Endothelial cell of umbilical vein (primary cell): ENCODE results near the gene PLPPR2. TPM values are rescaled to one million over a fixed set of nuclear protein-coding genes. Genes with fewer than 3 reads are reported as not detected.

Experiments
- BruUV-seq: library from RNA; stranded (reverse); fragments of 400-500 nt; replicated peaks from 2 replicates; lab custom pipeline; 2021; lab: Mats Ljungman, UMichigan
- CTCF ChIA-PET: fragments of 300-600, 350-600 bp; sonication (Branson Sonifier 250); formaldehyde crosslinking; loops from one replicate; lab custom pipeline; 2021; ENCODE audit warnings: antibody characterized with exemption, inconsistent platforms; lab: Charles Lee
- POLR2A ChIA-PET: fragments of 300-600, 350-600 bp; sonication (Branson Sonifier 250); formaldehyde crosslinking; loops from one replicate; lab custom pipeline; 2021; ENCODE audit warnings: antibody characterized with exemption, inconsistent platforms; lab: Charles Lee
- DNase-seq: peaks from one replicate; pipeline ENCODE4 v3.0.0-alpha.2; 2011; ENCODE audit warnings: low read depth, low spot score
- FAIRE-seq: peaks from 2 replicates; lab custom pipeline; 2011; peaks lifted over from hg19 to GRCh38; lab: Jason Lieb, UNC
- H2AFZ ChIP-seq: 2 replicates; pipeline ENCODE4 v1.6.0; 2012; ENCODE audit warnings: low read depth, low read length, control low read depth, inconsistent platforms
- H3K27ac ChIP-seq: 2 replicates; pipeline ENCODE4 v1.5.1; 2011; ENCODE audit warnings: low read depth, mild to moderate bottlenecking, control low read depth, low read length, moderate library complexity; ENCODE audit not compliant: insufficient read depth
- H3K27me3 ChIP-seq, 2 experiments: 2 replicates each; pipeline versions ENCODE4 v1.6.0 to v1.6.1; 2011; ENCODE audit warnings: low read length in 2 of 2, mixed read lengths in 1 of 2; ENCODE audit not compliant: control insufficient read depth in 2 of 2, insufficient read depth in 2 of 2
- H3K36me3 ChIP-seq, 2 experiments: 2 replicates in 1 of 2; 3 replicates in 1 of 2; pipeline ENCODE4 v1.5.1; 2011; ENCODE audit warnings: low read length in 2 of 2, mild to moderate bottlenecking in 1 of 2, moderate library complexity in 1 of 2; ENCODE audit not compliant: control insufficient read depth in 2 of 2, insufficient read depth in 2 of 2; ENCODE audit errors: extremely low read depth in 1 of 2
- H3K4me1 ChIP-seq: 3 replicates; pipeline ENCODE4 v1.5.1; 2011; ENCODE audit warnings: mild to moderate bottlenecking, low read length; ENCODE audit not compliant: control insufficient read depth, insufficient read depth; ENCODE audit errors: extremely low read depth
- H3K4me2 ChIP-seq: 2 replicates; pipeline ENCODE4 v1.6.1; 2011; ENCODE audit warnings: low read length, control low read depth, mixed read lengths; ENCODE audit not compliant: insufficient read depth
- H3K4me3 ChIP-seq, 3 experiments: fragments of 200-600 bp in 1 of 3; sonication (generic), shearing (Covaris generic) in 1 of 3; replicated peaks in 1 of 3; 2 replicates each; pipeline ENCODE4 v1.5.1; 2011 to 2016; ENCODE audit warnings: control low read depth in 3 of 3, low read length in 3 of 3, mild to moderate bottlenecking in 2 of 3, inconsistent platforms in 1 of 3, low read depth in 1 of 3, moderate library complexity in 1 of 3; ENCODE audit not compliant: insufficient read depth in 1 of 3
- H3K79me2 ChIP-seq: 2 replicates; pipeline ENCODE4 v1.6.0; 2012; ENCODE audit warnings: low read length, inconsistent platforms; ENCODE audit not compliant: control insufficient read depth, insufficient read depth
- H3K9ac ChIP-seq: replicated peaks from 2 replicates; pipeline ENCODE3; 2011; ENCODE audit warnings: low read length, control low read depth; ENCODE audit not compliant: insufficient read depth; ENCODE audit errors: extremely low read depth
- H3K9me1 ChIP-seq: replicated peaks from 3 replicates; pipeline ENCODE4 v1.6.0; 2011; ENCODE audit warnings: mild to moderate bottlenecking, low read length; ENCODE audit not compliant: control insufficient read depth, insufficient read depth; ENCODE audit errors: extremely low read depth
- H3K9me3 ChIP-seq: replicated peaks from 2 replicates; pipeline ENCODE4 v1.5.1; 2012; ENCODE audit warnings: low read length, inconsistent platforms; ENCODE audit not compliant: control insufficient read depth, insufficient read depth
- H4K20me1 ChIP-seq: replicated peaks from 2 replicates; pipeline ENCODE3; 2011; ENCODE audit warnings: mild to moderate bottlenecking, low read length; ENCODE audit not compliant: control insufficient read depth, insufficient read depth; ENCODE audit errors: extremely low read depth
- EZH2 ChIP-seq: IDR thresholded peaks from 2 replicates; pipeline ENCODE4 v1.6.1; 2012; ENCODE audit warnings: borderline replicate concordance, low read depth, mild to moderate bottlenecking, moderate library complexity, low read length, inconsistent platforms; ENCODE audit not compliant: severe bottlenecking
- FOS ChIP-seq: IDR thresholded peaks from 2 replicates; pipeline ENCODE4 v1.6.1; 2011; ENCODE audit warnings: mild to moderate bottlenecking, low read length, moderate library complexity, borderline replicate concordance; ENCODE audit not compliant: insufficient read depth
- GATA2 ChIP-seq: IDR thresholded peaks from 2 replicates; pipeline ENCODE4 v1.7.0; 2011; ENCODE audit warnings: low read depth, mild to moderate bottlenecking, moderate library complexity, mixed read lengths, low read length; ENCODE audit not compliant: insufficient read length, insufficient read depth
- JUN ChIP-seq: IDR thresholded peaks from 2 replicates; pipeline ENCODE4 v1.6.1; 2011; ENCODE audit warnings: borderline replicate concordance, low read depth; ENCODE audit not compliant: insufficient read length, insufficient read depth
- MYC ChIP-seq: IDR thresholded peaks from one replicate; pipeline ENCODE4 v1.6.1; 2011; ENCODE audit warnings: mild to moderate bottlenecking, low read depth, low read length
- POLR2AphosphoS5 ChIP-seq: IDR thresholded peaks from 2 replicates; pipeline ENCODE4 v1.6.1; 2012; ENCODE audit warnings: low read depth, mild to moderate bottlenecking, control low read depth, low read length, moderate library complexity; ENCODE audit not compliant: insufficient read depth
- dilution Hi-C: fragments of 300-500 bp; cut with MboI; formaldehyde crosslinking; loops from one replicate; pipeline ENCODE4 v1.15.0; 2019; ENCODE audit warnings: low sequenced_read_pairs; ENCODE audit not compliant: extremely low pct_ligation_motif_present
- intact Hi-C: fragments of 100-400 bp; cut with micrococcal nuclease; formaldehyde crosslinking; loops from one replicate; pipeline ENCODE4 v1.10.0; 2022
- polyA plus RNA-seq, 4 experiments: library from polyadenylated mRNA; depleted of rRNA in 3 of 4; stranded (reverse) in 3 of 4; unstranded in 1 of 4; fragments of >200 nt; gene quantifications; 2 replicates each; pipeline versions ENCODE4 v1.2.1 to v1.2.3, GENCODE V29; 2011 to 2012; ENCODE audit warnings: missing spikeins in 1 of 4
- total RNA-seq: library from RNA; stranded (reverse); gene quantifications from 2 replicates; pipeline ENCODE4 v1.2.3, GENCODE V29; 2021
- TF ChIP-seq, protein P1 (sequence below), 2 donors: IDR thresholded peaks; 1 replicate in 1 of 2; 2 replicates in 1 of 2; pipeline ENCODE4 v1.5.1; 2011; ENCODE audit warnings: low read length in 2 of 2, mild to moderate bottlenecking in 2 of 2, moderate library complexity in 2 of 2, control low read depth in 1 of 2, inconsistent platforms in 1 of 2, low read depth in 1 of 2; ENCODE audit not compliant: insufficient read depth in 1 of 2; ENCODE audit errors: extremely low read depth in 1 of 2
- TF ChIP-seq, protein P2 (sequence below): IDR thresholded peaks from 2 replicates; pipeline ENCODE4 v1.6.1; 2011; ENCODE audit not compliant: insufficient read depth, insufficient read length

The PLPPR2 gene
- total and polyA plus RNA-seq, 2 donors (not counting 3 experiments of a cell fraction or from before 2014, with no cell fraction given) = 23.7 to 28.7 TPM

DNA sequence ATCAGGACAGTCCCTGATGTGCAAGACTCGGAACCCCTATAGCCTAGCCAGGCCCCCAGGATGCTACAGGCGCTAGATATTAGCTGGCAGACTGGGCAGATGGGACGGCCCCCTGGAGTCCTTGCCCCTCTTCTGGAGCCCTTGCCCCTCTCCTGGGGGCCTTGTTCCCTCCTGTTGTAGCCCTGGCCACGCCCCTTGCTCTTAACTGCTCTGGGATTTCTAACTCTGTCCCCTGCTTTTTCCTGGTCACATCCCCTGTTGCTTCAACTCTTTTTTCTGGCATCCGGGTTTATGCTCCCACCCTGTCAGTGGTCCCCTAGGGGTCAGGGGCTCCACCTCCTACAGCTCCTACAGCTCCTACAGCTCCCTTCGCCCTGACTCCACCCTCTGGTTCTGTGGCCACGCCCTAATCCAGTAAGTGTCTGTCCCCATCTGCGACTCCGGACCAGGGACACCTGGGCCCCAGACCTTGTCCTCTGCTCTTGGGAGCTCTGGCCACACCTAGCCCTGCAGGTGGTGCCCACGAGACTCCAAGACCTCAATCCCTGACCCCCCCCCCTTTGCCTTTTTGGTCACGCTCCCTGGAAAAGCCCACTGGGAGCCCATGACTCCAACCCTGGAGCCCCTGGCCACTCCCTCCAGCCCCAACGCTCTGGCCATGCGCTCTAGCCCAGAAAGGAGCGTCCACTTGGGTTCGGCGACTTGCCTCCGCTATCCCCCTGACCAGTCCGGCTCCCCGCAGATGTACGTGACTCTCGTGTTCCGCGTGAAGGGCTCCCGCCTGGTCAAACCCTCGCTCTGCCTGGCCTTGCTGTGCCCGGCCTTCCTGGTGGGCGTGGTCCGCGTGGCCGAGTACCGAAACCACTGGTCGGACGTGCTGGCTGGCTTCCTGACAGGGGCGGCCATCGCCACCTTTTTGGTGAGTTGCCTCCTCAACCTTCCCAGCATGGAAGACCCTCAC lies 6.8 kb downstream of the PLPPR2 start:
- BruUV-seq = no TSS peak
- dilution Hi-C loops (no loop called here), intact Hi-C loops (no loop called here)
- ChIA-PET POLR2A (no interaction called here), CTCF (interaction anchor here (1.0 to 1.4 kb wide), 2 partner anchors 13 to 16 kb away, joined by 3 to 4 read pairs; no protein-coding TSS in a partner anchor)
- no peak overlapping the region for H3K27ac ChIP-seq
- H3K36me3 ChIP-seq = peaks cover 0 to 11% of the 10 kb centered on the region in 2 experiments
- no peaks in the 10 kb centered on the region for H3K9me1 ChIP-seq
- no peak overlapping the region for H3K4me3 ChIP-seq
- FAIRE-seq = no peak
- TF ChIP-seq JUN (no peak), POLR2AphosphoS5 (no peak), GATA2 (no peak), EZH2 (no peak), FOS (no peak), MYC (no peak)
- TF ChIP-seq, protein P1, sequence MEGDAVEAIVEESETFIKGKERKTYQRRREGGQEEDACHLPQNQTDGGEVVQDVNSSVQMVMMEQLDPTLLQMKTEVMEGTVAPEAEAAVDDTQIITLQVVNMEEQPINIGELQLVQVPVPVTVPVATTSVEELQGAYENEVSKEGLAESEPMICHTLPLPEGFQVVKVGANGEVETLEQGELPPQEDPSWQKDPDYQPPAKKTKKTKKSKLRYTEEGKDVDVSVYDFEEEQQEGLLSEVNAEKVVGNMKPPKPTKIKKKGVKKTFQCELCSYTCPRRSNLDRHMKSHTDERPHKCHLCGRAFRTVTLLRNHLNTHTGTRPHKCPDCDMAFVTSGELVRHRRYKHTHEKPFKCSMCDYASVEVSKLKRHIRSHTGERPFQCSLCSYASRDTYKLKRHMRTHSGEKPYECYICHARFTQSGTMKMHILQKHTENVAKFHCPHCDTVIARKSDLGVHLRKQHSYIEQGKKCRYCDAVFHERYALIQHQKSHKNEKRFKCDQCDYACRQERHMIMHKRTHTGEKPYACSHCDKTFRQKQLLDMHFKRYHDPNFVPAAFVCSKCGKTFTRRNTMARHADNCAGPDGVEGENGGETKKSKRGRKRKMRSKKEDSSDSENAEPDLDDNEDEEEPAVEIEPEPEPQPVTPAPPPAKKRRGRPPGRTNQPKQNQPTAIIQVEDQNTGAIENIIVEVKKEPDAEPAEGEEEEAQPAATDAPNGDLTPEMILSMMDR (IDR thresholded peaks at IDR 0.05; ENCODE audit: extremely low read depth in 1 of 2, insufficient read depth in 1 of 2, low read depth in 1 of 2, low read length in 2 of 2) = no peak
- TF ChIP-seq, protein P2, sequence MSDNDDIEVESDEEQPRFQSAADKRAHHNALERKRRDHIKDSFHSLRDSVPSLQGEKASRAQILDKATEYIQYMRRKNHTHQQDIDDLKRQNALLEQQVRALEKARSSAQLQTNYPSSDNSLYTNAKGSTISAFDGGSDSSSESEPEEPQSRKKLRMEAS = no peak
- H4K20me1 ChIP-seq = no peaks in the 10 kb centered on the region
- H3K9ac ChIP-seq = no peak overlapping the region
- no peaks in the 10 kb centered on the region for H3K27me3 ChIP-seq
- no peaks in the 10 kb centered on the region for H3K79me2 ChIP-seq
- no peak overlapping the region for H2AFZ ChIP-seq
- no peaks in the 10 kb centered on the region for H3K9me3 ChIP-seq
- no peaks in the 10 kb centered on the region for H3K4me1 ChIP-seq
- DNase-seq = no peak
- no peak overlapping the region for H3K4me2 ChIP-seq
